Neural progenitor cell (in vitro differentiated cells): Measurements from ENCODE around the gene DRG1. TPM values are rescaled to one million over a fixed set of nuclear protein-coding genes. Genes with fewer than 3 reads are reported as not detected.
A peak's percentile ranks its signal among the peaks of the same experiment; 100 is the strongest.

Source experiments
- DNase-seq: peaks from one replicate; pipeline ENCODE4 v3.0.0-alpha.2; 2016; ENCODE audit warnings: low spot score
- H2AFZ ChIP-seq: fragments of 200-600 bp; sonication (generic); replicated peaks from 2 replicates; pipeline ENCODE4 v1.6.1; 2016; ENCODE audit warnings: antibody characterized with exemption
- H3F3A ChIP-seq: fragments of 200-600 bp; sonication (generic); 2 replicates; pipeline ENCODE4 v1.6.1; 2016; ENCODE audit warnings: antibody characterized with exemption, low read depth
- H3K27ac ChIP-seq: fragments of 200-600 bp; sonication (generic); 2 replicates; pipeline ENCODE4 v1.5.1; 2016; ENCODE audit warnings: mild to moderate bottlenecking
- H3K27me3 ChIP-seq: fragments of 200-600 bp; sonication (generic); 2 replicates; pipeline ENCODE4 v1.6.1; 2016; ENCODE audit warnings: mild to moderate bottlenecking, moderate library complexity
- H3K36me3 ChIP-seq: fragments of 200-600 bp; sonication (generic); 2 replicates; pipeline ENCODE4 v1.5.1; 2016
- H3K4me1 ChIP-seq: fragments of 200-600 bp; sonication (generic); 2 replicates; pipeline ENCODE4 v1.6.1; 2016; ENCODE audit warnings: mixed run types
- H3K4me2 ChIP-seq: fragments of 200-600 bp; sonication (generic); 2 replicates; pipeline ENCODE4 v1.6.1; 2016
- H3K4me3 ChIP-seq: fragments of 200-600 bp; sonication (generic); 2 replicates; pipeline ENCODE4 v1.5.1; 2016
- H3K79me2 ChIP-seq: fragments of 200-600 bp; sonication (generic); 2 replicates; pipeline ENCODE4 v1.6.1; 2016; ENCODE audit warnings: low read depth
- H3K9ac ChIP-seq: fragments of 200-600 bp; sonication (generic); 2 replicates; pipeline ENCODE4 v1.6.1; 2016
- H3K9me3 ChIP-seq: fragments of 200-600 bp; sonication (generic); 2 replicates; pipeline ENCODE4 v1.5.1; 2016; ENCODE audit warnings: low read depth
- H4K20me1 ChIP-seq: fragments of 200-600 bp; sonication (generic); 2 replicates; pipeline ENCODE4 v1.6.1; 2016; ENCODE audit warnings: low read depth
- H3K27ac Mint-ChIP-seq: 3 replicates; pipeline ENCODE4 v1.8.0; 2021; ENCODE audit warnings: mixed read lengths
- H3K27me3 Mint-ChIP-seq: 2 replicates; pipeline ENCODE4 v1.8.0; 2022; ENCODE audit warnings: low read depth, mild to moderate bottlenecking, inconsistent platforms, moderate library complexity, mixed read lengths; ENCODE audit not compliant: insufficient read depth
- H3K36me3 Mint-ChIP-seq: 3 replicates; pipeline ENCODE4 v1.8.0; 2021; ENCODE audit warnings: mixed read lengths
- H3K4me1 Mint-ChIP-seq: 3 replicates; pipeline ENCODE4 v1.8.0; 2021; ENCODE audit warnings: mixed read lengths
- H3K4me3 Mint-ChIP-seq: 3 replicates; pipeline ENCODE4 v1.8.0; 2021; ENCODE audit warnings: mild to moderate bottlenecking, moderate library complexity, mixed read lengths
- H3K9me3 Mint-ChIP-seq: 3 replicates; pipeline ENCODE4 v1.8.0; 2020; ENCODE audit warnings: mixed read lengths
- CTCF ChIP-seq: fragments of 200-600 bp; sonication (generic); IDR thresholded peaks from 2 replicates; pipeline ENCODE4 v1.5.1; 2017; ENCODE audit warnings: antibody characterized with exemption, mild to moderate bottlenecking
- EZH2 ChIP-seq: fragments of 200-600 bp; sonication (generic); IDR thresholded peaks from 2 replicates; pipeline ENCODE4 v1.6.1; 2017; ENCODE audit warnings: antibody characterized with exemption, mild to moderate bottlenecking, moderate library complexity
- EZH2phosphoT487 ChIP-seq: fragments of 200-600 bp; sonication (generic); IDR thresholded peaks from 2 replicates; pipeline ENCODE4 v1.6.1; 2017; ENCODE audit warnings: antibody characterized with exemption
- total RNA-seq: library from RNA; depleted of rRNA; stranded (reverse); fragments of >200 nt; gene quantifications from 2 replicates; pipeline ENCODE4 v1.2.3, GENCODE V29; 2015; ENCODE audit warnings: low replicate concordance

The DRG1 gene
- total RNA-seq, 1 donor from 2014 or later, result 78.9 TPM

- no peak overlapping the region for H3K27ac ChIP-seq
- H3K9me3 Mint-ChIP-seq, result no peaks in the 10 kb centered on the region
- H3K4me2 ChIP-seq, result no peak overlapping the region
- H3K27ac Mint-ChIP-seq, result no peak overlapping the region
- H3K9me3 ChIP-seq, result no peaks in the 10 kb centered on the region
- H3K4me3 ChIP-seq, result no peak overlapping the region
- no peak for DNase-seq
- peaks cover 2% of the 10 kb centered on the region for H3K27me3 Mint-ChIP-seq
- no peaks in the 10 kb centered on the region for H3K4me1 ChIP-seq
- H3K79me2 ChIP-seq, result no peaks in the 10 kb centered on the region
- H3F3A ChIP-seq, result no peaks in the 10 kb centered on the region
- no peaks in the 10 kb centered on the region for H3K36me3 ChIP-seq
- H4K20me1 ChIP-seq, result no peaks in the 10 kb centered on the region
- TF ChIP-seq EZH2phosphoT487, result no peak
- no peak for TF ChIP-seq CTCF
- no peak for TF ChIP-seq EZH2
- no peak overlapping the region for H2AFZ ChIP-seq
- H3K4me3 Mint-ChIP-seq, result no peak overlapping the region
- H3K9ac ChIP-seq, result no peak overlapping the region
- H3K4me1 Mint-ChIP-seq, result no peaks in the 10 kb centered on the region
- no peaks in the 10 kb centered on the region for H3K27me3 ChIP-seq
- no peaks in the 10 kb centered on the region for H3K36me3 Mint-ChIP-seq
Measured at GRCh38 chr22:31363885-31364465, 35.4 kb upstream of the DRG1 start.

- H3K27ac Mint-ChIP-seq, result no peak overlapping the region
- H3K9me3 Mint-ChIP-seq, result no peaks in the 10 kb centered on the region
- H3F3A ChIP-seq, result no peaks in the 10 kb centered on the region
- H3K4me3 Mint-ChIP-seq, result no peak overlapping the region
- TF ChIP-seq EZH2, result no peak
- TF ChIP-seq CTCF, result no peak
- TF ChIP-seq EZH2phosphoT487, result no peak
- H3K36me3 Mint-ChIP-seq, result no peaks in the 10 kb centered on the region
- DNase-seq, result no peak
- no peaks in the 10 kb centered on the region for H4K20me1 ChIP-seq
- no peaks in the 10 kb centered on the region for H3K36me3 ChIP-seq
- no peaks in the 10 kb centered on the region for H3K27me3 ChIP-seq
- no peaks in the 10 kb centered on the region for H3K4me1 Mint-ChIP-seq
- no peak overlapping the region for H3K9ac ChIP-seq
- H3K79me2 ChIP-seq, result no peaks in the 10 kb centered on the region
- H3K4me3 ChIP-seq, result no peak overlapping the region
- peaks cover 2% of the 10 kb centered on the region for H3K27me3 Mint-ChIP-seq
- no peak overlapping the region for H2AFZ ChIP-seq
- no peak overlapping the region for H3K27ac ChIP-seq
- H3K4me2 ChIP-seq, result no peak overlapping the region
- no peaks in the 10 kb centered on the region for H3K9me3 ChIP-seq
- H3K4me1 ChIP-seq, result no peaks in the 10 kb centered on the region
Measured at GRCh38 chr22:31367426-31367825, 32.0 kb upstream of the DRG1 start.

GRCh38 chr22:31377612-31378011 lies 21.8 kb upstream of the DRG1 start:
- H3K4me1 Mint-ChIP-seq, result no peaks in the 10 kb centered on the region
- TF ChIP-seq EZH2phosphoT487, result no peak
- TF ChIP-seq EZH2, result no peak
- no peak for TF ChIP-seq CTCF
- Histone ChIP-seq H3K4me3 (no peak overlapping the region), H3K4me1 (no peaks in the 10 kb centered on the region), H3K36me3 (no peaks in the 10 kb centered on the region), H4K20me1 (no peaks in the 10 kb centered on the region), H3K9me3 (no peaks in the 10 kb centered on the region), H2AFZ (peak overlapping the region; percentile 42), H3K79me2 (no peaks in the 10 kb centered on the region), H3K4me2 (no peak overlapping the region), H3F3A (no peaks in the 10 kb centered on the region), H3K27me3 (no peaks in the 10 kb centered on the region), H3K27ac (no peak overlapping the region), H3K9ac (no peak overlapping the region)
- H3K36me3 Mint-ChIP-seq, result no peaks in the 10 kb centered on the region
- no peaks in the 10 kb centered on the region for H3K27me3 Mint-ChIP-seq
- no peak overlapping the region for H3K4me3 Mint-ChIP-seq
- no peak overlapping the region for H3K27ac Mint-ChIP-seq
- no peaks in the 10 kb centered on the region for H3K9me3 Mint-ChIP-seq
- no peak for DNase-seq
